ENCODE measurements around the gene GABARAPL1.

The GABARAPL1 gene

DNA sequence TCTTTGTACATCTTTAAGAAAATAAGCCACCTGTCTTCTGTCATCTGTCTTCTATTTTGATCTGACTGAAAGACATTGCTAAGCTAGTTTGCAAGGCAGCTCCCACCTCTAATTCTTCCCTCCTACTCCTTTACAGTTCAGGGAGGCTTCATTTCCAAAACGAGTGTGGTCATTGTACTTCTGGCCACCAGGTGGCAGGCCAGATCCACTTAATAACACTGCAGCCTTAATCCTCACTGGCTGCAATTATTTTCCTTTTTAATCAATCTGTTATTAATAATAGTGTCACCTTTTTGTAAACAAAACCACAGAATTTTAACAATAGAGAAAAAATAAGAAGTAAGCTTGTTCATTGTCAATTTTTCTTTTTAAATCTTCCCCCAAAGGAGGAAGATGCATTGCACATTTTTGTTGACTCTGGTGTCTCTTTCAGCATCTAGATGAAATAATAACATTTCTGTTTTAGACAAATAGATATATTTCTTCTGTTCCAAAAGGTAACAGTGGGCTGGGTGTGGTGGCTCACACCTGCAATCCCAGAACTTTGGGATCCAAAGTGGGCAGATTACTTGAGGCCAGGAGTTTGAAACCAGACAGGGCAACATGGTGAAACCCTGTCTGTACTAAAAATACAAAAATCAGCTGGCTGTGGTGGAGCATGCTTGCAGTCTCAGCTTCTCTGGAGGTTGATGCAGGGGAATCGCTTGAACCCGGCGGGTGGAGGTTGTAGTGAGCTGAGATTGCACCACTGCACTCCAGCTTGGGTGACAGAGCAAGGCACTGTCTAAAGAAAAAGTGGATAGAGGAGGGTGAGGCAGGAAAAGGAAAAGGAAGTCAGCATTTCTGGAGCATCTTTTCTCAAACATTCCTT, 23.3 kb downstream of the GABARAPL1 start:
- DNase-seq, result peak in 1 of 2 experiments; percentile 30

DNA sequence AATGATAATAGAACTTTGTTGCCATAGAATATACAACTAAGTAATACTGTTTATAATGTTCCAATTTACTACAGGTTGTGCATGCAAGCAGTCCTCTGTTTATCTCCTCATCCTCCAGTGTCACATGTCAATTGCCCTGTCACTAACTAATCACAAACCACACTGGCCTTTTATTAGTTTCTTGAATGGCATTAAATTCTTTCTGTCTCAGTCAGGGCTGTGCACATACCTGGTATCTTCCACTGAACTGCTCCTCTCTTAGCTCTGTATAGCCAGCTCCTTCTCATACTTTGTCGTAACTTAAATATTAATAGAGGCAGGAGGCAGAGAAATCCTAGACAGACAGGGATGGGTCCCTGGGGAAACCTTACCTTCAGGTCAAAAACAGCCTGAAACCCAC, 24.0 kb downstream of the GABARAPL1 start:
- no peak for DNase-seq

DNA sequence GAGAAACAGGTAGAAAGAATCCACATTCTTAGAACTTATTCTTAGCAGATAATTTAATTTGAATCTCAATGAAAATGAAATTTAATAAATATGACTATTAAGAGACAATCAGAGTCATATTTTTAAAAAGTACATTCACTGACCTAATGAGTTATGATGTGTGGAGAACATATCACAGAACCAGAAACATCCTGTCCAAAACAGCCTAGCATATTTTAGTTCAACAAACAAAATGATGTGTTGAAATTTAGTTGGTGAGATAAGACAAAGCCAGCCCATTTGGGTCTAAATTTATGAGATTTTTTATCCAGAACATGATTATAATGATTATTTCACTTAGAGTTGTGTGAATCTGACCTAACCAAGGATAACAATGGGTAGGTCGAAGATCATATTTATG, 25.8 kb downstream of the GABARAPL1 start:
- DNase-seq, result no peak

DNA sequence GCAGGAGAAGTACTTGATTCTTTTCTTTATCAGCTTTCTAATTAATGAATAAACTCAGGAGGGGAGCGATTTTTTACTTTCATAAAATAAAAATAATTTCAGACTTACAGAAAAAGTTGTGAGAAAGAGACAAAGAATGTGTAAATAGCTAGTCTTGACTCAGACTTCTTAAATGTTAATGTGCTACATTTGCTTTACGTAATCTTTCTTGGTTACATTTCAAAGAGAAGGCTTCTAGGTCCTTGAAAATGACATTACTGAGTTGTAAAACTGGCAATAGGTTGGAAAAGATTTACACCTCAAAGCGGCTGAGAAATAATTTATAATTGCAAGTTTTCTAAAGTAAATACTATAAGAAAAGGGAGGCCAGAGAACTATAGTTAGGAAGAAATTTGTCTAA, 28.6 kb downstream of the GABARAPL1 start:
- DNase-seq, result no peak

DNA sequence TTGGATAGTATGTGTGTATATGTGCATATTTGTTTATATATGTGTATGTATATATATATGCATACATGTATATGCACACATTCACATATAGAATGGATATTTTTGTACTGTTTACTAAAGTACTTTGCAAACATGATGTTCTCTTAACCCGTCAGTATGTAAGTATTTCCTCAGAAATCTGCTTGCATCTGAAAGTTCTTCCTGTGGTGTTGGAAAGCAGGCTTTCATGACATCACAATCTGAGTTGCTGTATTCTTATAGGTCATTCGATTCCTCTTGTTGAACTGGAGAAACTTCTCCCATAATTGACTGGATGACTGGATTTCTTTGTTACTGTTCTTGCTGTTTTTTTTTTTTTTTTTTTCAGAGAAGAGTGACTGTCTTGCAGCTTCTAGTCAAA, 29.1 kb downstream of the GABARAPL1 start:
- no peak for DNase-seq

DNA sequence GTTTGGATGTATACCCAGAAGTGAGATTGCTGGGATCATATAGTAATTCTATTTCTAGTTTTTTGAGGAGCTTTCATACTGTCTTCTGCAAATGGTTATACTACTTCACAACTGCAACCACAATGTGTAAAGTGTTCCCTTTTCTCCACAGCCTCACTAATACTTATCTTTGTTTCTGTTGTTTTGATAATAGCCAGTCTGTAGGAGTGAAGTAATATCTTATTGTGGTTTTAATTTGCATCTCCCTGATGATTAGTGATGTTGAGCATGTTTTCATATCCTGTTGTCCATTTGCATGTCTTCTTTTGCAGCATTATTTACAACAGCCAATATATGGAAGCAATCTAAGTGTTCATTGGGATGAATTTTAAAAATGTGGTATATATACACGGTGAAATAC, 29.9 kb downstream of the GABARAPL1 start:
- DNase-seq, result no peak

DNA sequence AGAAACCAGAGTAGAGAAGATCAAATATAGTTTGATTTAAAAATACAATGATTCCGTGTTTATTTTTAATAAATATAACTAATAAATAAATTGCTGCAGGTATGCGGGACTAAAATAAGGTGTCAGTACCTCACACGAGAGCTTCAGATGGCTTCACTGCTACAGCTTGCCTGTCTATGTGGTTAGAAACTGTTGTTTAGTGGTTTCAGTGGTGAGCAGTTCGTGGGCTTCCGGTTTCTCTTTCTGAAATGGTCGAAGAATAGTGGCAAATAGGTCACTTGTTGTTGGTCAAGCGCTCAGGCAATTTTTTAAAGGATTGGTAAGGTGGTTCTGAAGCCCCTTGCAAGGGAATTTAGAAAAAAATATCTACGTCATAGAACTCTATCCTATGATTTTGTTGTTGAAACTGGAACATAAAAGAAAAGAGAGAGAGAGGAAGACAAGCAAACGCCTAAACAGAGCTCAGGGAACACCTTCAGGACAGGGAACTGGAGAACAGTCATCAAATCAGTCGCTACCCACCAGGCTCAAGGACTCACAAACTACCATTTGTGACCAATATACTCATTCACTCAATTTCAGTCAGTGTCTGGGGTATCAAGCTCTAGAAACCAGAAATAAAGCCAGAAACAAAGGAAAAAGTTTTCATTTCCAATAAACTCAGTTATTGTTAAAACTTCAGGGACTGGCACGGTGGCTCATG, 31.3 kb downstream of the GABARAPL1 start:
- no peak for DNase-seq

DNA sequence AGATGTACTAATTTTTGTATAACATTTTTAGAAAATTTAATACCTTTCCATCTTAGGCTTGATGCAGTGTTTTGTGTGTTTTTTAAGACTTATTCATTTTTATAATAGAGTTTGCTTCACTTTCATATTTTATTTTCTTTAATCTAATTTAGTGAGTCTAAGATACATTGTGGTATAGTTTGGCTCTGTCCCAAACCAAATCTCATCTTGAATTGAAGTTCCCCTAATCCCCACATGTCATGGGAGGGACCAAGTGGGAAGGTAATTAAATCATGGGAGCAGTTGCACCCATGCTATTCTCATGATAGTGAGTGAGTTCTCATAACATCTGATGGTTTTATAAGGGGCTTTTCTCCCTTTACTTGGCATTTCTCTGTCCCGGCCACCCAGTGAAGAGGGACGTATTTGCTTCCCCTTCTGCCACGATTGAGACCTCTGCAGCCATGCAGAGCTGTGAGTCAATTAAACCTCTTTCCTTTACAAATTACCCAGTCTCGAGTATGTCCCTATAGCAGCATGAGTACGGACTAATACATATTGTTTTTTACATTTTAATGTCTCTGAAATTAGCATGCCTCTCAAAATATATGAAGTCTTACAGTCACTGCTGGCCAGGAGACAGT, 34.9 kb downstream of the GABARAPL1 start:
- DNase-seq, result no peak

DNA sequence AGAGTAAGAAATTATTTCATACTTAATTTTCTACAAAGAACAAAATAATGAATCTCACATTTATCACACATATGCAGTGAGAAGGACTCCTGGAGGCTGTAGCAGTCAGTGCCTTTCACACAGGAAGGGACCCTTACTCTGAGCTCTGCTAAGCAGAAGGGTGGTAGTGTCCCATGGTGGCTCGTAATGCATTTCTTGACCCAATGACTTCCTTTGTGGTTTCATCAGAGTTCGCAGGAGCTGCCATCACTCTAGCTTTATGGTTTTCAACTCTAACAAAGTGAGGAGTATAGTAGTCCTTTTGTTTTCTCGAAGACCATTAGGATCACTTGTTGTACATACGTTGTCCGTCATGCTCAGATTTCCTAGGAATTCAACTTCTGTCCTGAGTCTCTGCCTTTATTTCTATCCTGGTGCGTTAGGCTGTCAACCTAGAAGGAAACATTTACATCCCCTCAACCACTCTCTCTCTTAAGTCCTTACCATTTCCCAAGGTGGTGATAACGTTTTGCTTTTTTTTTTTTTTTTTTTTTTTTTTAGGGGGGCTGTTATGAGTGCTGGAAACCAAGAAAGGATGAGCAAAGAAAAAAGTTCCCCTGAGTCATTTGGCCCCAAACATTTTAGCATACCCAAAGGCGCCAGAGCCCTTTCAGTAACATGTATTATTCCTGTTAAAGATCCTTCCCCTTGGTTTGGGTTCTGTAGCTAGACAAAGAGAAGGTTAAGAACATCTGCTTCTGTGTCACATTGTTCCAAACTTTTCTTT, 37.2 kb downstream of the GABARAPL1 start:
- DNase-seq, result no peak

DNA sequence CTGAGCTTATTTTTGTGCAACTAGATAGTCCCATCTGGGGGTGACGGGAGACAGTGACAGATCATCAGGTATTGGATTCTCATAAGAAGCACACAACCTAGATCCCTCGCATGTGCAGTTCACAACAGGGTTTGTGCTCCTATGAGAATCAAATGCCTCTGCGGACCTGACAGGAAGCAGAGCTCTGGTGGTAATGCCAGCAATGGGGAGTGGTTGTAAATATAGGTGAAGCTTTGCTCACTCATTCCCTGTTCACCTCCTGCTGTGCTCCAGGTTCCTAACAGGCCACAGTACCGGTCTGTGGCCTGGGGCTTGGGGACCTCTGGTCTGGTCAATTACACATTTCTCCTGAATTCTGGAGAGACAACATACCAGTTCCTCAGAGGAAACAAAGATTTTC, 39.0 kb downstream of the GABARAPL1 start:
- DNase-seq, result no peak

DNA sequence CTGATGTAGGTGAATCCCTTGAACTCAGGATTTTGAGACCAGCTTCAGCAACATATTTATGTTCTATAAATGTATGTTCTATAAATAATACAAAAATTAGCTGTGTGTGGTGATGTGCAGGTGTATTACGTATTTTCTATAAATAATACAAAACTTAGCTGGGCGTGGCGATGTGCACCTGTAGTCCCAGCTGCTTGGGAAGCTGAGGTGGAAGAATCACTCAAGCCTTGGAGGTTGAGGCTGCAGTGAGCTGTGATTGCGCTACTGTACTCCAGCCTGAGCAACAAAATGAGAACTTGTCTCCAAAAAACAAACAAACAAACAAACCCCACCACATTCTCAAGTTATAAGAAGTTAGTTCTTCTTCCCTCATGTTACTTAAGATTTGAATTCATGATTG, 39.5 kb downstream of the GABARAPL1 start:
- DNase-seq, result no peak

DNA sequence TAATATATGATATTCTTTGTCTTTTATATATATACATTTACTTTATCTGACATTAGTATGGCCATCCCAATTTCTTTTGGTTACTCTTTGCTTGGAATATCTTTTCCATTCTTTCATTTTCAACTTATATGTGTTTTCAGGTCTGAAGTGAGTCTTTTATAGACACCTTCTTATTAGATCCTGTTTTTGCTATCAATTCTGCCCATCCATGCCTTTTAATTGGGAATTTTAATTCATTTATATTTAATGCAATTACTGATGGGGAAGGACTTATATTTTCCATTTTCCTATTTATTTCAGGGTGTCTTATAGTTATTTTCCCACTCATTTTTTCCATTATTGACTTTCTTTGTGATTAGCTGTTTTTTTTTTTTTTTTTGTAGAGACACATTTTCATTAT, 43.4 kb downstream of the GABARAPL1 start:
- no peak for DNase-seq

DNA sequence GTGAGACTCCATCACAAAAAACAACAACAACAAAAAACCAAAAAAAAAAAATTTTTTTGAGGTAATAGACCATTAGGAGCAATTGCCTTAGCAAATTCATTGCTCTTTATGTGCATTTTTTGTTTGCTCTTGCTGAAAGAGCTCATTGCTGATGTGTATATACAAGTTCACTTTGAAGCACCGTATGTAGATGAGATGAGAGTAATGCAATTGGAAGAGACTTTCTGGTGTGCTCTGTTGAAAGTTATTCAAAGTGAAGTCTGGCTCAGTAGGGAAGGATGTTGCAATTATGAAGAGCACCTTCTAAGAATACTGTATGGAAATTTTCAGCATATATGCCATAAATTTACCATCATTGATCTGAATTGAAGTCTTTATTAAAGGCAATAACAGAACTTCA, 48.2 kb downstream of the GABARAPL1 start:
- no peak for DNase-seq

DNA sequence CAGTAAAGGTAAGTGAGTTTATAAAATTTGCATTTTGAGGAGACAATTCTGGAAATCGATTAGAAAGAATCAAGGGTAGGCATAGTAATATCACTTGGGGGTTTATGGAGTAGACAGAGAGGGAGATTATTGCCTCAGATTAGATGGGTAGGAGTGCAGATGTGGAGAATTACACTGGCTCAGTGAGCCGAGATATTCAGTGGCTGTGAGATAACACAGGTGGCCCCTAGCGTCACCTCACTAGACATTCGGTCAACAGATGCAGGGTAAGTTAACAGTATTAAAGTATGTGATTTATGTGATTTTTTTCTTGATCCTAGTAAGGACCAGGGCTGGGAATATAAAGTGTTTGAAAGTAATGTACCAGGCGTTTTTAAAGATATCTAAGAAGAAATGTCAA, 55.4 kb downstream of the GABARAPL1 start:
- peak; percentile 39 to 70 for DNase-seq

DNA sequence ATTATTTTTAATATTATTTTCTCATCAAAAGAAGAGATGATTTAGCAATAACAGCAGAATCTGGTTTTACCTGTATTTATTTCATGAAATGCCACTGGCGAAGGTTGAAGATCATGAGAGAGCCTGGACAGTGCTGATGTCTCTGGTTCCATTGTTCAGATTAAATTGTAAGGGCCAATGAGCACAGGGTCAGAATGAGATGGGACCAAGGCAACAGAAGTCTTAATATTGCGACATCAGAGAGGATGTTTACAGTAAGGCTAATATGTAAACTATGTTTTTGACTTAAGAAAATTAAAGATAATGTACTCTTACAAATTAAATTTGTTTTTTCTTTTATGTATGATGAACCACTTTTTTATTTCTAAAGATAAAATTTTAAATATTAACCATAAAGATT, 59.8 kb downstream of the GABARAPL1 start:
- DNase-seq, result no peak

All from NCI-H1930 (cell line).